Esophagus squamous epithelium (tissue), 4 donors: Measurements from ENCODE around the gene CTCFL.

Experiments used
- CTCF ChIP-seq, 6 experiments: fragments of 450-650 bp in 4 of 6; fragments of 200-600 bp in 2 of 6; sonication (generic) in 2 of 6; IDR thresholded peaks; one replicate each; pipeline ENCODE4 v1.5.1; 2016 to 2019; ENCODE audit warnings: antibody characterized with exemption in 6 of 6, mild to moderate bottlenecking in 4 of 6, moderate library complexity in 4 of 6
- POLR2A ChIP-seq, 4 donors: fragments of 450-650 bp; IDR thresholded peaks; one replicate each; pipeline ENCODE4 v1.6.1; 2017; ENCODE audit warnings: antibody characterized with exemption in 4 of 4, mild to moderate bottlenecking in 4 of 4, moderate library complexity in 3 of 4

GRCh38 chr20:57475388-57476083, 49.4 kb downstream of the CTCFL start:
- TF ChIP-seq CTCF (IDR thresholded peaks at IDR 0.05) (no peak), POLR2A (IDR thresholded peaks at IDR 0.05) (no peak)
